Progenitor cell of endocrine pancreas (in vitro differentiated cells): ENCODE results near the gene ABHD10. TPM values are rescaled to one million over a fixed set of nuclear protein-coding genes. Genes with fewer than 3 reads are reported as not detected.

Experiments used
- DNase-seq: peaks from one replicate; pipeline ENCODE4 v3.0.0; 2021; ENCODE audit warnings: low spot score; ENCODE audit not compliant: unreplicated experiment
- H3K27ac Mint-ChIP-seq: 2 replicates; pipeline ENCODE4 v1.8.0; 2021; ENCODE audit warnings: mild to moderate bottlenecking, moderate library complexity, mixed read lengths
- H3K27me3 Mint-ChIP-seq: 2 replicates; pipeline ENCODE4 v1.8.0; 2021; ENCODE audit warnings: mixed read lengths
- H3K36me3 Mint-ChIP-seq: 2 replicates; pipeline ENCODE4 v1.8.0; 2022; ENCODE audit warnings: mixed read lengths; ENCODE audit not compliant: insufficient read depth
- H3K4me1 Mint-ChIP-seq: 2 replicates; pipeline ENCODE4 v1.8.0; 2021; ENCODE audit warnings: low read depth, mixed read lengths
- H3K4me3 Mint-ChIP-seq: 2 replicates; pipeline ENCODE4 v1.8.0; 2021; ENCODE audit warnings: low read depth, mild to moderate bottlenecking, moderate library complexity, mixed read lengths
- H3K9me3 Mint-ChIP-seq: 2 replicates; pipeline ENCODE4 v1.8.0; 2021; ENCODE audit warnings: low read depth, mixed read lengths
- total RNA-seq: library from RNA; stranded (reverse); gene quantifications from 2 replicates; pipeline ENCODE4 v1.2.1, GENCODE V29; 2021
- TF ChIP-seq, protein P1 (sequence below): fragments of 200-600 bp; sonication (generic); IDR thresholded peaks from one replicate; pipeline ENCODE4 v1.5.0; 2021; ENCODE audit warnings: antibody characterized with exemption, mild to moderate bottlenecking; ENCODE audit not compliant: unreplicated experiment

ABHD10 gene
- total RNA-seq, 1 donor from 2014 or later: 31.9 TPM

DNA sequence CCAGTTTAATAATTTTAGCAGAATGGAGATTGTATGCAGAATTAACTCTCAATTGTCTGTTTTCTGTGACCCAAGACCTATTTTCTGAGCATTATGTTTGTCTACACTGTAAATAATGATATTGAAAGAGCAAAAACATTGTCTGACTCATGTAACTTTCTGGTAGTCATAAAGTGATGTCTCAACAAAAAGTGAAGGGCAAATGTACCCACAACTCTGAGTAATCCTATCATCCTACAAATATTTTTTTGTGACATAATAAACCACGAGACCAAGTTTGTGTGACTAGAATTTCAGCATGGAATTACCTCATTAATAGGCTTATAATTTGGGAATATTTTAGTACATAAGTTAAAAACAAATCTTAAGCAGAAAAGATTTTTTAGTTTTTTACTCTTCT lies 15.4 kb upstream of the ABHD10 start:
- no peak for DNase-seq
- Mint-ChIP-seq H3K4me3 (no peak overlapping the region), H3K9me3 (no peaks in the 10 kb centered on the region), H3K27ac (no peak overlapping the region), H3K4me1 (peaks cover 4% of the 10 kb centered on the region), H3K36me3 (peaks cover 9% of the 10 kb centered on the region), H3K27me3 (no peaks in the 10 kb centered on the region)
- TF ChIP-seq, protein P1, sequence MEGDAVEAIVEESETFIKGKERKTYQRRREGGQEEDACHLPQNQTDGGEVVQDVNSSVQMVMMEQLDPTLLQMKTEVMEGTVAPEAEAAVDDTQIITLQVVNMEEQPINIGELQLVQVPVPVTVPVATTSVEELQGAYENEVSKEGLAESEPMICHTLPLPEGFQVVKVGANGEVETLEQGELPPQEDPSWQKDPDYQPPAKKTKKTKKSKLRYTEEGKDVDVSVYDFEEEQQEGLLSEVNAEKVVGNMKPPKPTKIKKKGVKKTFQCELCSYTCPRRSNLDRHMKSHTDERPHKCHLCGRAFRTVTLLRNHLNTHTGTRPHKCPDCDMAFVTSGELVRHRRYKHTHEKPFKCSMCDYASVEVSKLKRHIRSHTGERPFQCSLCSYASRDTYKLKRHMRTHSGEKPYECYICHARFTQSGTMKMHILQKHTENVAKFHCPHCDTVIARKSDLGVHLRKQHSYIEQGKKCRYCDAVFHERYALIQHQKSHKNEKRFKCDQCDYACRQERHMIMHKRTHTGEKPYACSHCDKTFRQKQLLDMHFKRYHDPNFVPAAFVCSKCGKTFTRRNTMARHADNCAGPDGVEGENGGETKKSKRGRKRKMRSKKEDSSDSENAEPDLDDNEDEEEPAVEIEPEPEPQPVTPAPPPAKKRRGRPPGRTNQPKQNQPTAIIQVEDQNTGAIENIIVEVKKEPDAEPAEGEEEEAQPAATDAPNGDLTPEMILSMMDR: no peak

DNA sequence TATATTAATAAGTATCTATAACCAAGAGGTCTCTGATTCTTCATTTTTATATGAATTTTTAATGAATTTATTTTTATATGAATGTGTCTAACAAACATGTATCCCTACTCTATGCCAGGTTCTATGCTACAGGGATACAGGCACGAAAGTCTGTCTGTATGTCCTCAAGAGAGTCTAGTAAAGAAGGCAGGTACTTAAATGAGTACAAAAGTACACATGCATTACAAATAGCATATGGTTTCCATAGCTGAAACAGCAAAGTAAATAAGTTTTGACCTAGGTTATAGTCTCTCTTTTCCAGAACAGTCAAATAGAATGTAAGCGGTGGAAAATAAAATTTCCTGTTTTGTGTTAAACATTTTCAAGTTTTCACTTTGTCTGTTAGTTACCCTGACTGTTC lies 13.3 kb upstream of the ABHD10 start:
- H3K4me1 Mint-ChIP-seq: peaks cover 4% of the 10 kb centered on the region
- H3K9me3 Mint-ChIP-seq: no peaks in the 10 kb centered on the region
- TF ChIP-seq, protein P1: no peak
- H3K4me3 Mint-ChIP-seq: no peak overlapping the region
- DNase-seq: no peak
- H3K36me3 Mint-ChIP-seq: peaks cover 8% of the 10 kb centered on the region
- H3K27ac Mint-ChIP-seq: no peak overlapping the region
- H3K27me3 Mint-ChIP-seq: no peaks in the 10 kb centered on the region

DNA sequence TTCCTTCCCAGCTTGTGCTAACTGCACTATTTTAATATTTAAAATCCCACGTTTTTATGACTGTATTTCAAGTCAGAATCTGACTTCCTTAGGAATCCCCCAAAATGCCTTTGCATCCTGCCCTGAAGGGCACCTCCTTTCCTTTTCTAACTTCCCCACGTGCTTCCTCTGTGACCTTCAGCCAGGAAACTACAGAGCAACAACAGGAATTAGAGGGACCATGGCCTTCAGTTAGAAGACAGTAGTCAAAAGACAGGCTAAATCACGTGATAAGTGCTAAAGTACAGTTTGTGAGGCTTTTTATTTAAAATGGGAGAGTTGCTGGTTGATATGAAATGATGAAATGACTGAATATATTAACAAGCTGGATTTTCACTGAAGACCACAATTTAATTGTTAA lies 11.8 kb upstream of the ABHD10 start:
- TF ChIP-seq, protein P1: no peak
- no peaks in the 10 kb centered on the region for H3K27me3 Mint-ChIP-seq
- peaks cover 6% of the 10 kb centered on the region for H3K36me3 Mint-ChIP-seq
- peaks cover 4% of the 10 kb centered on the region for H3K4me1 Mint-ChIP-seq
- no peaks in the 10 kb centered on the region for H3K9me3 Mint-ChIP-seq
- DNase-seq: no peak
- H3K27ac Mint-ChIP-seq: no peak overlapping the region
- no peak overlapping the region for H3K4me3 Mint-ChIP-seq

DNA sequence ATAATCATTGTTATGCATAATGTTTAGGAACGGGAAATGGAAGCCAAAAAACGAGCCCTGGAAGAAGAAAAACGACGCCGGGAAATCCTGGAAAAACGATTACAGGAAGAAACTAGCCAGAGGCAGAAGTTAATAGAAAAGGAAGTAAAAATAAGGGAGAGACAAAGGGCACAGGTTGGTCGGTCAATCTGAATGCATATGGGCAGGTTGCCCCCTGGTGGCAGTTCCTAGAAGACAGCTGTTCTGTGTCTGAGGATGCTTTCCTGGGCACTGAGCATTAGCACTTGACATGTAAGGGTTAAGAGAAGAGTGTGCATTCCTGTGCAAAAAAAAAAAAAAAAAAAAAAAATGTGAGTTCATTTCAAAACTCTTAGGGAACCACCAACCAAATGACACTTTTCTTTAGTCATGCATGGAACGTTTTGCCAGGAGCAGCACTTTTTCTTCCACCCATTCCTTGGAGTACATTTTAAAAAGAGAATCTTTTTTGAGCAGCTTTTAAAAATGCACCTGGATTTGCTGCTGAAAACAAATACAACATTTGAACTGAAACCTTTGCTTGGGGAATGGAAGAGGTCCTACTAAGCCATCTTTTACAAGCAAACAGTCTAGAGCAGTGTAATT lies 11.1 kb upstream of the ABHD10 start:
- no peaks in the 10 kb centered on the region for H3K9me3 Mint-ChIP-seq
- H3K27ac Mint-ChIP-seq: peak overlapping the region; percentile 11
- peaks cover 4% of the 10 kb centered on the region for H3K4me1 Mint-ChIP-seq
- peaks cover 4% of the 10 kb centered on the region for H3K36me3 Mint-ChIP-seq
- no peak overlapping the region for H3K4me3 Mint-ChIP-seq
- H3K27me3 Mint-ChIP-seq: no peaks in the 10 kb centered on the region
- DNase-seq: peak; percentile 71
- TF ChIP-seq, protein P1: peak; percentile 90

DNA sequence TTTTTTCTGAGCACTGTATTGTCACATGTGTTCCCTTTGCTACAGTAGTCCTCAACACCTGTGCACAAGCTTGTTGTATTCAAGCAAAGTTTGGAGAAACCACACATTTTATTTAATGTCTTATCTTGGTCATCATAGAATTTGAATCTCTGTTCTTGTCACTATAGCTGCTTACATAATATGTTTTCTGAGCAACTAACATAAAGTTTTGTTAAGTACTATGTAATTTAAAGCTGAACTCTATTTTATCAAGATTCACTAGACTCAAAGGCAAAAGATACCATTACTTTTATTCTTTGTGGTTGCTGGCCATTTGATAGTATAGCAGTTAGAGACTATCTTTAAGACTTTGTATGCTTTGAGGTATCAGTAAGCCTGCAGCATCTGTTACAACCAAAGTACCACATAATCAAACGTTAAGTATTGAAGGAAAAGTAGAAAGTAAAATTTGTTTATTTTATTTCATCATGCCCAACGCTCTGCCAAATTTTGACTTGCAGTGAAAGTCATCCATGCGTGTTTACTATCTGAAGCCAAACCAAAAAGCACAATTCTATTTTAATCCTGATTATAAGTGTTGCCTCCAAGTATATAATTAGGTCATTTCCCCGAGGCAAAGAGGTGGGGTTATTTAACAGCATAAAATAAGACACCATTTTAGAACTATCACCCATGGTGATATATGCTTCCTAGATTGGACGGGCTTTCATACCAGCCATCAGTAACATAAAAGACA lies 10.3 kb upstream of the ABHD10 start:
- Mint-ChIP-seq H3K4me3 (no peak overlapping the region), H3K27ac (no peak overlapping the region), H3K9me3 (no peaks in the 10 kb centered on the region), H3K36me3 (peaks cover 4% of the 10 kb centered on the region), H3K27me3 (no peaks in the 10 kb centered on the region), H3K4me1 (peaks cover 4% of the 10 kb centered on the region)
- TF ChIP-seq, protein P1: no peak
- DNase-seq: no peak
